NCI-H128 (cell line): ENCODE data around the gene TUBB8B.
"Not testable (repeated sequence)": the region's sequence is repeated elsewhere in the genome, so short reads cannot be mapped to it uniquely, and the experiment has no call there.

Experiments
- DNase-seq: peaks from one replicate; lab custom pipeline; 2025; ENCODE audit not compliant: unreplicated experiment; lab: John Stamatoyannopoulos, UW

The TUBB8B gene

GRCh38 chr18:13177-13576 is 36.2 kb downstream of the TUBB8B start:
- DNase-seq = not testable (repeated sequence)

- DNase-seq = not testable (repeated sequence)
These were observed 36.6 kb downstream of the TUBB8B start for GRCh38 chr18:12773-13172.

GRCh38 chr18:11383-12274 is 37.8 kb downstream of the TUBB8B start:
- not testable (repeated sequence) for DNase-seq

GRCh38 chr18:10624-11184 is 38.7 kb downstream of the TUBB8B start:
- not testable (repeated sequence) for DNase-seq

- not testable (repeated sequence) for DNase-seq
These were observed 39.5 kb downstream of the TUBB8B start for GRCh38 chr18:9937-10336.
